ENCODE data around the gene EPS8L3. TPM values are rescaled to one million over a fixed set of nuclear protein-coding genes. Genes with fewer than 3 reads are reported as not detected.

The EPS8L3 gene
- total RNA-seq, 1 donor: not detected

DNA sequence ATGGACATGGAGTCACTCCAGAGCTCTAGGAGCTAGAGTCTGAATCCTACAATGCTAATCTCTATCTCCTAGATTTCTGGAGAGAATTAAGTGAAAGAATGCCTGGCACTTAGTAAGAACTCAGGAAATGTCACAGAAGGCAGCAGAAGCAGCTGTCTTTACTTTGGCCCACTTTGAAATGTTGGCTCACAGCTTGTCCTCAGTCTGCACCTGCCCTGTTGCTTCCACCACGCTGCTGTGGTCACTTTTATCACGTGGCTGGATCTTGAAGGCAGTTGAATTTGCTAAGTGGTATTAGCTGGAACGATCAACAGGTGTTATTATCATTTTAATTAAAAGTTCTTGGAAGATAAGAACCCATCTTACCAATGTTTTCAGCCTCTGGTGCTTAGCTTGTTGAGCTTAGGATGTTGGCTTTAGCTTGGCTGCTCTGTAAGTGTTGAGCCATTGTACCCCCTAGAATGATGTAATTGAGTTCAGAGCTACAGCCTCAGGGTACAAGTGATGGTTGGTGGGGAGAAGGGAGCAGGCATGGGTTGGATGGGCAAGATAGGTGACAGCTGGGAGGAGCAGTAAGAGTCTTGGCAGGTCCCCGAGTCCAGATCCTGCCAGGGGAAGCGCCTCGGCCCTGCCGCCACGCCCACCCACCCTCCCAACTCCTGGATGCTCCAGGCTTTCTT is 41.9 kb upstream of the EPS8L3 start:
- H3K4me3 ChIP-seq (ENCODE audit: low read depth, low read length): no peak overlapping the region
- TF ChIP-seq, protein P1, sequence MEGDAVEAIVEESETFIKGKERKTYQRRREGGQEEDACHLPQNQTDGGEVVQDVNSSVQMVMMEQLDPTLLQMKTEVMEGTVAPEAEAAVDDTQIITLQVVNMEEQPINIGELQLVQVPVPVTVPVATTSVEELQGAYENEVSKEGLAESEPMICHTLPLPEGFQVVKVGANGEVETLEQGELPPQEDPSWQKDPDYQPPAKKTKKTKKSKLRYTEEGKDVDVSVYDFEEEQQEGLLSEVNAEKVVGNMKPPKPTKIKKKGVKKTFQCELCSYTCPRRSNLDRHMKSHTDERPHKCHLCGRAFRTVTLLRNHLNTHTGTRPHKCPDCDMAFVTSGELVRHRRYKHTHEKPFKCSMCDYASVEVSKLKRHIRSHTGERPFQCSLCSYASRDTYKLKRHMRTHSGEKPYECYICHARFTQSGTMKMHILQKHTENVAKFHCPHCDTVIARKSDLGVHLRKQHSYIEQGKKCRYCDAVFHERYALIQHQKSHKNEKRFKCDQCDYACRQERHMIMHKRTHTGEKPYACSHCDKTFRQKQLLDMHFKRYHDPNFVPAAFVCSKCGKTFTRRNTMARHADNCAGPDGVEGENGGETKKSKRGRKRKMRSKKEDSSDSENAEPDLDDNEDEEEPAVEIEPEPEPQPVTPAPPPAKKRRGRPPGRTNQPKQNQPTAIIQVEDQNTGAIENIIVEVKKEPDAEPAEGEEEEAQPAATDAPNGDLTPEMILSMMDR (IDR thresholded peaks at IDR 0.05; ENCODE audit: insufficient read depth, low read depth, low read length): no peak
- no peak for DNase-seq (ENCODE audit: low read depth)

DNA sequence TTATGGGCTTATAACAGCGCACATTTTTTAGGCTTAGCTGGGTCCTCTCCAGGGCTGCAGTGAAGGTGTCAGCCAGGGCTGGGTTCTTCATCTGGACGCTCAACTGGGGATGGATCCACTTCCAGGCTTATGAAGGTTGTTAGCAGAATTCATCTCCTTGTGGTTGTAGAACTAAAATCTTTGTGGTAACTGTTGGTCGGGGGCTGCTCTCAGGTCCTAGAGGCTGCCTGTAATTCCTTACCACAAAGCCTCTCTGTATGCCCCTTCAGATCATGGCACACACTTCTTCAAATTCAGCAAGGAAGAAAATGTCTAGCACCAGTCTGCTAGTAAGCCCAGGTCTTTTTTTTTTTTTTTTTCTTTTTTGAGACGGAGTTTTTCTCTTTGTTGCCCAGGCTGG is 40.9 kb upstream of the EPS8L3 start:
- DNase-seq (ENCODE audit: low read depth): no peak
- TF ChIP-seq, protein P1 (IDR thresholded peaks at IDR 0.05; ENCODE audit: insufficient read depth, low read depth, low read length): no peak

DNA sequence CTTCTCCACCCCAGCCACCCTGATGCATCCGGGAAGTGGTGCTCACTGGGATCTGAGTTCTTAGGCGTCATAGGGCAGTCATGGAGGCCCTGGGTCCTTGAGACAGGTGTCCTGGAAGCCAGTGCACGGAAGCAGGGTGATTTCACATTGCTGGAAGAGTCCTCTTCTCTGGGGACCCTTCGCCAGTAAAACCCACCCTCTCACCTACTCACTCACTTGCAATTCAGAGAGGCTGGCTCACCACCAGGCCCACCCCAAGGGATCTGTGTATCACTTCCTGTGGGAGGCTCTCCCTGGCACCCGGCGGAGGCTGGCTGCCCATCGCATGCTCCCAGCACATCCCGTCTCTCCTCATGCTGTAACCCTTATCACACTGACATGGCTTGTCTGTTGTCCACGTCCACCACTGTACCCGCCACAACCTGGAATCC is 40.2 kb upstream of the EPS8L3 start:
- TF ChIP-seq, protein P1 (IDR thresholded peaks at IDR 0.05; ENCODE audit: insufficient read depth, low read depth, low read length): no peak
- no peak for DNase-seq (ENCODE audit: low read depth)
- H3K4me3 ChIP-seq (ENCODE audit: low read depth, low read length): no peak overlapping the region

More for the DNA sequence above, 40.9 kb upstream of the EPS8L3 start:
- no peak overlapping the region for H3K4me3 ChIP-seq (ENCODE audit: low read depth, low read length)

DNA sequence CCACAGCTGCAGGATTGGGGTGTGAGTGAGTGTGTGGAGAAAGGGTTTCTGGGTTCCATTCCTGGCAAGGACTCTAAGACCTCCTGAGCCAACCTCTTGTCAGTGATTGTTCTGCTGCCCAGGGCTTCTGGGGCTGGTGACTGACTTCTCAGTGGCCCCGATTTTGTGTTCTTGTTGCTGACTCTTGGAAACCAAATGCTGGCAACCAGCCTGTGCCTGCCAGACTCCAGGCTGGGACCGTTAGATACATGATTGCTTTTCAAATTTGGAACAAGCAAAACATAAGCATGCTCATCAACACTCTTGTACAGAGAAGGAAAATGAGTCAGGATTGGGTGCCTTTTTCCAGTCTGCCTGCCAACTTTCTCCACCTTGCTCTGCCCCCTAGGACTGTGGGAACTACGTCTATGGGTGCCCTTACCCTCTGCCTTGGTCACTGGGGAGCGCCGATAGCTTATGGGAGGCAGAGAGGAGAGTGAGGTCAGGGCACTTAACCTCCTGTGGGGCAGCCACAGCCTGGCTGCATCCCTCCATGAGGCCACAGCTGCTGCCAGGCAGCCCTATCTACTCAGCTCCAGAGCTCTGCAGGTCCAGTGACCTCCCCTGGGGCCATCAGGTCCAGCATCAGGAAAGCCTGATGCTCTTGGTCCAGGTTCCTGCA is 39.3 kb upstream of the EPS8L3 start:
- TF ChIP-seq, protein P1 (IDR thresholded peaks at IDR 0.05; ENCODE audit: insufficient read depth, low read depth, low read length): no peak
- no peak overlapping the region for H3K4me3 ChIP-seq (ENCODE audit: low read depth, low read length)
- DNase-seq (ENCODE audit: low read depth): no peak

DNA sequence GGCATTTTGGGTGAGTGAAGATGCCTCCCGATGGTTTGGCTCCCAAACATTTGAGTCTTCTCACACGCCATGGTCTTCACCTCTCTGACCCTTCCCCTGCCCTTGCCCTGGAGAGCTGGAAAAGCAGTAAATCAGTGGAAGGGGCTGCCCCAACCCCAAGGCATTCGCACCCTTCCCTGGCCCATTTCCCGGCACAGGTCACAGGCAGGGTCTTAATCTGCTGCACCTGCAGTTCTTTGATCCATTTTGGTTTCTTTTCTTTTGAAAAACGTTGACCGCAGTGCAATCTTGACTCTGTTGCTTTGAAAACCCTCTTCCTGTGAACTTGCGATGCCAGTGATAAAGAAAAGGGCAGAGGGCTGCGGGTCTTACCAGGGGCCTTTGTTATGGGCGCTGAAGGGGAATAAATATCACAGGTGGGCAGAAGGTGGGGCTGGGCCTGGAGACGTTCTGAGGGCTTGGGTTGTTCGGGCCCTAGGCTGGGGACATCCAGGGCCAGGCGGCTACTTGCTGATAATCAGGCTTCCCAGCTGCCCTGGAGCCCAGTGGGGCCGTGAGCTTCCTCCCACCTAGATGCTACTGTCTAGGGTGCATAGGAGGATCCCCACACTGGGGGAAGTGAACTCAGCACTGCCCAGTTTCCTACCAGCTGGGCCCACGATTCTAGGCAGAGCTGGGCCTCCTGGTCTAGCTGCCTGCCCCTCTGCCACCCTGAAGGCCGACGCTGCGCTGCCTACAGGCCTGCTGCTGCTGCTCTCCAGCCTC is 38.6 kb upstream of the EPS8L3 start:
- no peak for DNase-seq (ENCODE audit: low read depth)
- TF ChIP-seq, protein P1 (IDR thresholded peaks at IDR 0.05; ENCODE audit: insufficient read depth, low read depth, low read length): no peak

DNA sequence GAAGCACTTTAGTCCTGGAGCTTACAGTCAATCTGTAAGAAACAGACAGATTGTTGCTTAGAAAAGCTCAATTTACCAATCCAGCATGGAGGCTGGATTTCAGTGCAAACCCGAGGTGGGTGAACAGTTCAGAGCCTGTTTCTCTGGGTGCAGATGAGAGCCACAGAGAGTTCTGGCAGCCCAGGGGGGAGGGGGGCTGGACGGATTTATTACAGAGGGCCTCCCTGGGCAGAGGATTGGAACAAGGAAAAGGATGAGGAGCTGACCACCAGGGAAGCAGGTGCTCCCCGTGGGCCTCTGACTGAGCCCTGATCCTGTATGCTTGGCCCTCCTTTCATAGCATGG is 38.0 kb upstream of the EPS8L3 start:
- TF ChIP-seq, protein P1 (IDR thresholded peaks at IDR 0.05; ENCODE audit: insufficient read depth, low read depth, low read length): no peak
- DNase-seq (ENCODE audit: low read depth): no peak

More for the DNA sequence above, 38.6 kb upstream of the EPS8L3 start:
- no peak overlapping the region for H3K4me3 ChIP-seq (ENCODE audit: low read depth, low read length)

More for the DNA sequence above, 38.0 kb upstream of the EPS8L3 start:
- no peak overlapping the region for H3K4me3 ChIP-seq (ENCODE audit: low read depth, low read length)

Data from fibroblast of villous mesenchyme (primary cell).